GM12878 (cell line): ENCODE results near the gene VSTM2B. TPM values are rescaled to one million over a fixed set of nuclear protein-coding genes. Genes with fewer than 3 reads are reported as not detected.

ENCODE experiments used
- ATAC-seq: fragments of 200-7000 bp; cut with Tn5 transposase; 3 replicates; pipeline ENCODE4 v1.9.1; 2020; ENCODE audit warnings: mild to moderate bottlenecking, moderate library complexity
- BruUV-seq: library from RNA; stranded (reverse); fragments of 400-500 nt; replicated peaks from 2 replicates; lab custom pipeline; 2021; lab: Mats Ljungman, UMichigan
- CTCF ChIA-PET: fragments of 300-600 bp; sonication (Branson Sonifier 250); formaldehyde crosslinking; extraction: SDS; loops from one replicate; lab custom pipeline; 2021; ENCODE audit warnings: inconsistent platforms; lab: Yijun Ruan, JAX
- POLR2A ChIA-PET: fragments of 350-600 bp; formaldehyde crosslinking; extraction: SDS; loops from one replicate; lab custom pipeline; 2021; ENCODE audit warnings: inconsistent platforms; lab: Charles Lee
- RAD21 ChIA-PET: fragments of 300-600 bp; sonication (Branson Sonifier 250); formaldehyde crosslinking; loops from one replicate; lab custom pipeline; 2023; ENCODE audit warnings: antibody characterized with exemption; ENCODE audit not compliant: unreplicated experiment; lab: Charles Lee
- SMC1A ChIA-PET: fragments of 300-600 bp; sonication (Branson Sonifier 250); formaldehyde crosslinking; loops from one replicate; lab custom pipeline; 2023; ENCODE audit not compliant: unreplicated experiment, uncharacterized antibody; lab: Charles Lee
- DNase-seq: peaks from one replicate; pipeline ENCODE4 v3.0.0-alpha.2; 2011; ENCODE audit warnings: low read depth, low spot score
- FAIRE-seq: peaks from 3 replicates; lab custom pipeline; 2011; peaks lifted over from hg19 to GRCh38; lab: Jason Lieb, UNC
- H2AFZ ChIP-seq: 2 replicates; pipeline ENCODE4 v1.6.0; 2011; ENCODE audit warnings: low read depth, low read length, control low read depth; ENCODE audit not compliant: control insufficient read depth
- H3K27ac ChIP-seq: 2 replicates; pipeline ENCODE4 v1.5.1; 2011; ENCODE audit warnings: control low read depth; ENCODE audit not compliant: control insufficient read depth, insufficient read depth
- H3K27me3 ChIP-seq, 2 experiments: replicated peaks in 1 of 2; 2 replicates each; pipeline versions ENCODE4 v1.6.0 to v1.6.1; 2011; ENCODE audit warnings: low read length in 1 of 2; ENCODE audit not compliant: control insufficient read depth in 2 of 2, insufficient read depth in 2 of 2
- H3K36me3 ChIP-seq, 2 experiments: 2 replicates each; pipeline ENCODE4 v1.5.1; 2011; ENCODE audit warnings: low read length in 1 of 2; ENCODE audit not compliant: control insufficient read depth in 2 of 2, insufficient read depth in 2 of 2
- H3K4me1 ChIP-seq: 2 replicates; pipeline ENCODE4 v1.6.1; 2011; ENCODE audit warnings: mild to moderate bottlenecking, low read length, moderate library complexity, mixed read lengths; ENCODE audit not compliant: control insufficient read depth, insufficient read depth
- H3K4me2 ChIP-seq: 2 replicates; pipeline ENCODE4 v1.6.0; 2011; ENCODE audit warnings: control low read depth; ENCODE audit not compliant: control insufficient read depth, insufficient read depth
- H3K4me3 ChIP-seq: fragments of 200-600 bp; sonication (generic); 2 replicates; pipeline ENCODE4 v1.5.1; 2016
- H3K79me2 ChIP-seq: 2 replicates; pipeline ENCODE4 v1.6.0; 2011; ENCODE audit warnings: low read length; ENCODE audit not compliant: control insufficient read depth, insufficient read depth
- H3K9ac ChIP-seq: 2 replicates; pipeline ENCODE4 v1.8.0; 2011; ENCODE audit warnings: low read length, control low read depth, mixed read lengths; ENCODE audit not compliant: control insufficient read depth, insufficient read depth
- H3K9me3 ChIP-seq: replicated peaks from 3 replicates; pipeline ENCODE4 v1.5.1; 2011; ENCODE audit warnings: mild to moderate bottlenecking, low read length; ENCODE audit not compliant: control insufficient read depth, insufficient read depth
- H4K20me1 ChIP-seq: 2 replicates; pipeline ENCODE4 v1.6.0; 2011; ENCODE audit not compliant: control insufficient read depth, insufficient read depth
- BACH1 ChIP-seq: fragments of 450-650 bp; IDR thresholded peaks from 2 replicates; pipeline ENCODE4 v1.6.1; 2017; ENCODE audit warnings: mild to moderate bottlenecking, borderline replicate concordance
- KAT2A ChIP-seq: conservative IDR thresholded peaks from 2 replicates; pipeline ENCODE4 v1.6.1; 2011; ENCODE audit warnings: low read depth, low read length; ENCODE audit not compliant: control insufficient read depth
- KDM1A ChIP-seq: fragments of 200-600 bp; sonication (generic); IDR thresholded peaks from 2 replicates; pipeline ENCODE4 v1.6.1; 2016; ENCODE audit warnings: borderline replicate concordance
- PML ChIP-seq: IDR thresholded peaks from 2 replicates; pipeline ENCODE4 v1.6.1; 2012; ENCODE audit warnings: low read length, inconsistent platforms
- RELA ChIP-seq: fragments of 450-650 bp; IDR thresholded peaks from 2 replicates; pipeline ENCODE4 v1.8.0; 2014; ENCODE audit warnings: borderline replicate concordance; ENCODE audit not compliant: partially characterized antibody
- SREBF1 ChIP-seq: IDR thresholded peaks from 2 replicates; pipeline ENCODE4 v1.6.1; 2012; ENCODE audit warnings: mild to moderate bottlenecking, low read length
- WGBS: methylation state at CpG from one replicate; pipeline ENCODE4 v1.1.6; 2016; ENCODE audit warnings: low lambda C conversion rate; ENCODE audit not compliant: insufficient replicate concordance, insufficient coverage; ENCODE audit errors: missing lambda C conversion rate; 5-methylcytosine and 5-hydroxymethylcytosine counted together
- in situ Hi-C: fragments of 300-500 bp; cut with MboI; formaldehyde crosslinking; loops from 9 replicates; pipeline ENCODE4 v1.14.3; 2018; ENCODE audit warnings: mixed read lengths
- intact Hi-C: fragments of 100-400 bp; cut with micrococcal nuclease; formaldehyde crosslinking; loops from one replicate; pipeline ENCODE4 v1.14.2; 2022; ENCODE audit not compliant: unreplicated experiment
- polyA plus RNA-seq, 11 experiments: library from polyadenylated mRNA; depleted of rRNA in 4 of 11; unstranded in 6 of 11; stranded (reverse) in 5 of 11; fragments of >200 nt; fragmentation: Nextera tagmentation in 4 of 11; fragmentation: Illumina TruSeq in 1 of 11; extraction: Ambion mirVana in 4 of 11; extraction: Trizol in 1 of 11; gene quantifications; 1 replicate in 1 of 11; 2 replicates in 10 of 11; pipeline versions ENCODE4 v1.2.1 to v1.2.3, GENCODE V29; 2011 to 2016; ENCODE audit warnings: inconsistent platforms in 2 of 11, missing spikeins in 2 of 11, low read depth in 1 of 11
- total RNA-seq, 4 experiments: library from RNA; depleted of rRNA in 3 of 4; stranded (reverse); fragments of >200 nt in 3 of 4; fragmentation: Illumina TruSeq in 1 of 4; extraction: Trizol in 1 of 4; gene quantifications; 2 replicates each; pipeline versions ENCODE4 v1.2.1 to v1.2.3, GENCODE V29; 2013 to 2021
- TF ChIP-seq, protein P1 (sequence below): fragments of 450-650 bp; IDR thresholded peaks from 2 replicates; pipeline ENCODE4 v1.6.1; 2017; ENCODE audit warnings: borderline replicate concordance
- TF ChIP-seq, protein P2 (sequence below): fragments of 450-650 bp; IDR thresholded peaks from 2 replicates; pipeline ENCODE4 v1.6.1; 2018; ENCODE audit warnings: borderline replicate concordance, mild to moderate bottlenecking; ENCODE audit not compliant: partially characterized antibody
- TF ChIP-seq, protein P3 (sequence below): fragments of 450-650 bp; IDR thresholded peaks from 2 replicates; pipeline ENCODE4 v1.6.1; 2018; ENCODE audit warnings: mild to moderate bottlenecking, low read depth, moderate library complexity; ENCODE audit not compliant: partially characterized antibody
- TF ChIP-seq, protein P4 (sequence below): fragments of 450-650 bp; IDR thresholded peaks from 2 replicates; pipeline ENCODE4 v1.6.1; 2016; ENCODE audit warnings: mild to moderate bottlenecking, moderate library complexity, borderline replicate concordance
- TF ChIP-seq, protein P5 (sequence below): fragments of 150-350 bp; IDR thresholded peaks from 2 replicates; pipeline ENCODE4 v1.6.1; 2014; ENCODE audit warnings: mild to moderate bottlenecking, low read depth, low read length

The VSTM2B gene
- total and polyA plus RNA-seq, 10 of the 15 experiments (the other 5 are each of a cell fraction or from before 2014, with no cell fraction given) = not detected

DNA sequence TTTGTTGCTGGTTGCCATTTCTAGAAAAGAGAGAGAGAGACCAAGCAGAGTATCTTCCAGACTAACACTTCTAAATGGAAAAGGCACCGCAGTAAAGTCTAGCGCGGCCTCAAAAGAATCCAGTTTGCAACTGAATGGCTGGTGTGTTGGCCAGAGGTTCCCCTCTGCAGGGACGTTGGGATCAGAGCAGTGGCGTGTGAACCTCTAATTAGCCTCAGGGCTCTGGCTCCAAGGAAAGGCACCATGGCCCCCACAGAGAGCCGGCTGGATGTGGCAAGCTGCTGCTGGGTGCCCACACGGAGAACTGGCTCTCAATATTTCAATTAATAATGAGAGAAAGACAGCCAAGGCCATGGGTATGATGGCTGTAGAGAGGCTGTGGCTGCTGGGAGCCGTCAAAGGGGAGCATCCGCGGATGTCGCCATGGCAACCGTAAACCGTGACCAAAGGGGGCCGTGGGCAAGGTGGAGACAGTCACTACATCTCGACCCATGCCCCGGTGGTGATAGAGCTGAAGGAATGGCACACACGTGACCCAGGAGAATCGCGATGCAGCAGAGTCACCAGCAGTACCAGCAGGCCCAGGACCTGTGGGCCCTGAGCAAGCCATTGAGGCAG lies 9.5 kb downstream of the VSTM2B start:
- no peak for ATAC-seq
- no TSS peak for BruUV-seq
- POLR2A ChIA-PET = no interaction called here
- no peak for TF ChIP-seq SREBF1
- no peak for TF ChIP-seq PML
- TF ChIP-seq, protein P1, sequence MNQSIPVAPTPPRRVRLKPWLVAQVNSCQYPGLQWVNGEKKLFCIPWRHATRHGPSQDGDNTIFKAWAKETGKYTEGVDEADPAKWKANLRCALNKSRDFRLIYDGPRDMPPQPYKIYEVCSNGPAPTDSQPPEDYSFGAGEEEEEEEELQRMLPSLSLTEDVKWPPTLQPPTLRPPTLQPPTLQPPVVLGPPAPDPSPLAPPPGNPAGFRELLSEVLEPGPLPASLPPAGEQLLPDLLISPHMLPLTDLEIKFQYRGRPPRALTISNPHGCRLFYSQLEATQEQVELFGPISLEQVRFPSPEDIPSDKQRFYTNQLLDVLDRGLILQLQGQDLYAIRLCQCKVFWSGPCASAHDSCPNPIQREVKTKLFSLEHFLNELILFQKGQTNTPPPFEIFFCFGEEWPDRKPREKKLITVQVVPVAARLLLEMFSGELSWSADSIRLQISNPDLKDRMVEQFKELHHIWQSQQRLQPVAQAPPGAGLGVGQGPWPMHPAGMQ = no peak
- TF ChIP-seq, protein P2, sequence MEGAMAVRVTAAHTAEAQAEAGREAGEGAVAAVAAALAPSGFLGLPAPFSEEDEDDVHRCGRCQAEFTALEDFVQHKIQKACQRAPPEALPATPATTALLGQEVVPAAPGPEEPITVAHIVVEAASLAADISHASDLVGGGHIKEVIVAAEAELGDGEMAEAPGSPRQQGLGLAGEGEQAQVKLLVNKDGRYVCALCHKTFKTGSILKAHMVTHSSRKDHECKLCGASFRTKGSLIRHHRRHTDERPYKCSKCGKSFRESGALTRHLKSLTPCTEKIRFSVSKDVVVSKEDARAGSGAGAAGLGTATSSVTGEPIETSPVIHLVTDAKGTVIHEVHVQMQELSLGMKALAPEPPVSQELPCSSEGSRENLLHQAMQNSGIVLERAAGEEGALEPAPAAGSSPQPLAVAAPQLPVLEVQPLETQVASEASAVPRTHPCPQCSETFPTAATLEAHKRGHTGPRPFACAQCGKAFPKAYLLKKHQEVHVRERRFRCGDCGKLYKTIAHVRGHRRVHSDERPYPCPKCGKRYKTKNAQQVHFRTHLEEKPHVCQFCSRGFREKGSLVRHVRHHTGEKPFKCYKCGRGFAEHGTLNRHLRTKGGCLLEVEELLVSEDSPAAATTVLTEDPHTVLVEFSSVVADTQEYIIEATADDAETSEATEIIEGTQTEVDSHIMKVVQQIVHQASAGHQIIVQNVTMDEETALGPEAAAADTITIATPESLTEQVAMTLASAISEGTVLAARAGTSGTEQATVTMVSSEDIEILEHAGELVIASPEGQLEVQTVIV = no peak
- TF ChIP-seq, protein P3, sequence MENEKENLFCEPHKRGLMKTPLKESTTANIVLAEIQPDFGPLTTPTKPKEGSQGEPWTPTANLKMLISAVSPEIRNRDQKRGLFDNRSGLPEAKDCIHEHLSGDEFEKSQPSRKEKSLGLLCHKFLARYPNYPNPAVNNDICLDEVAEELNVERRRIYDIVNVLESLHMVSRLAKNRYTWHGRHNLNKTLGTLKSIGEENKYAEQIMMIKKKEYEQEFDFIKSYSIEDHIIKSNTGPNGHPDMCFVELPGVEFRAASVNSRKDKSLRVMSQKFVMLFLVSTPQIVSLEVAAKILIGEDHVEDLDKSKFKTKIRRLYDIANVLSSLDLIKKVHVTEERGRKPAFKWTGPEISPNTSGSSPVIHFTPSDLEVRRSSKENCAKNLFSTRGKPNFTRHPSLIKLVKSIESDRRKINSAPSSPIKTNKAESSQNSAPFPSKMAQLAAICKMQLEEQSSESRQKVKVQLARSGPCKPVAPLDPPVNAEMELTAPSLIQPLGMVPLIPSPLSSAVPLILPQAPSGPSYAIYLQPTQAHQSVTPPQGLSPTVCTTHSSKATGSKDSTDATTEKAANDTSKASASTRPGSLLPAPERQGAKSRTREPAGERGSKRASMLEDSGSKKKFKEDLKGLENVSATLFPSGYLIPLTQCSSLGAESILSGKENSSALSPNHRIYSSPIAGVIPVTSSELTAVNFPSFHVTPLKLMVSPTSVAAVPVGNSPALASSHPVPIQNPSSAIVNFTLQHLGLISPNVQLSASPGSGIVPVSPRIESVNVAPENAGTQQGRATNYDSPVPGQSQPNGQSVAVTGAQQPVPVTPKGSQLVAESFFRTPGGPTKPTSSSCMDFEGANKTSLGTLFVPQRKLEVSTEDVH = no peak
- TF ChIP-seq, protein P4, sequence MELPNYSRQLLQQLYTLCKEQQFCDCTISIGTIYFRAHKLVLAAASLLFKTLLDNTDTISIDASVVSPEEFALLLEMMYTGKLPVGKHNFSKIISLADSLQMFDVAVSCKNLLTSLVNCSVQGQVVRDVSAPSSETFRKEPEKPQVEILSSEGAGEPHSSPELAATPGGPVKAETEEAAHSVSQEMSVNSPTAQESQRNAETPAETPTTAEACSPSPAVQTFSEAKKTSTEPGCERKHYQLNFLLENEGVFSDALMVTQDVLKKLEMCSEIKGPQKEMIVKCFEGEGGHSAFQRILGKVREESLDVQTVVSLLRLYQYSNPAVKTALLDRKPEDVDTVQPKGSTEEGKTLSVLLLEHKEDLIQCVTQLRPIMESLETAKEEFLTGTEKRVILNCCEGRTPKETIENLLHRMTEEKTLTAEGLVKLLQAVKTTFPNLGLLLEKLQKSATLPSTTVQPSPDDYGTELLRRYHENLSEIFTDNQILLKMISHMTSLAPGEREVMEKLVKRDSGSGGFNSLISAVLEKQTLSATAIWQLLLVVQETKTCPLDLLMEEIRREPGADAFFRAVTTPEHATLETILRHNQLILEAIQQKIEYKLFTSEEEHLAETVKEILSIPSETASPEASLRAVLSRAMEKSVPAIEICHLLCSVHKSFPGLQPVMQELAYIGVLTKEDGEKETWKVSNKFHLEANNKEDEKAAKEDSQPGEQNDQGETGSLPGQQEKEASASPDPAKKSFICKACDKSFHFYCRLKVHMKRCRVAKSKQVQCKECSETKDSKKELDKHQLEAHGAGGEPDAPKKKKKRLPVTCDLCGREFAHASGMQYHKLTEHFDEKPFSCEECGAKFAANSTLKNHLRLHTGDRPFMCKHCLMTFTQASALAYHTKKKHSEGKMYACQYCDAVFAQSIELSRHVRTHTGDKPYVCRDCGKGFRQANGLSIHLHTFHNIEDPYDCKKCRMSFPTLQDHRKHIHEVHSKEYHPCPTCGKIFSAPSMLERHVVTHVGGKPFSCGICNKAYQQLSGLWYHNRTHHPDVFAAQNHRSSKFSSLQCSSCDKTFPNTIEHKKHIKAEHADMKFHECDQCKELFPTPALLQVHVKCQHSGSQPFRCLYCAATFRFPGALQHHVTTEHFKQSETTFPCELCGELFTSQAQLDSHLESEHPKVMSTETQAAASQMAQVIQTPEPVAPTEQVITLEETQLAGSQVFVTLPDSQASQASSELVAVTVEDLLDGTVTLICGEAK = no peak
- TF ChIP-seq BACH1 = no peak
- TF ChIP-seq KDM1A = no peak
- TF ChIP-seq, protein P5, sequence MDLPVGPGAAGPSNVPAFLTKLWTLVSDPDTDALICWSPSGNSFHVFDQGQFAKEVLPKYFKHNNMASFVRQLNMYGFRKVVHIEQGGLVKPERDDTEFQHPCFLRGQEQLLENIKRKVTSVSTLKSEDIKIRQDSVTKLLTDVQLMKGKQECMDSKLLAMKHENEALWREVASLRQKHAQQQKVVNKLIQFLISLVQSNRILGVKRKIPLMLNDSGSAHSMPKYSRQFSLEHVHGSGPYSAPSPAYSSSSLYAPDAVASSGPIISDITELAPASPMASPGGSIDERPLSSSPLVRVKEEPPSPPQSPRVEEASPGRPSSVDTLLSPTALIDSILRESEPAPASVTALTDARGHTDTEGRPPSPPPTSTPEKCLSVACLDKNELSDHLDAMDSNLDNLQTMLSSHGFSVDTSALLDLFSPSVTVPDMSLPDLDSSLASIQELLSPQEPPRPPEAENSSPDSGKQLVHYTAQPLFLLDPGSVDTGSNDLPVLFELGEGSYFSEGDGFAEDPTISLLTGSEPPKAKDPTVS = no peak
- TF ChIP-seq KAT2A = no peak
- no peak for TF ChIP-seq RELA

More for the DNA sequence above, 9.5 kb downstream of the VSTM2B start:
- no peaks in the 10 kb centered on the region for H3K79me2 ChIP-seq
- H3K4me2 ChIP-seq = no peak overlapping the region
- no peak overlapping the region for H3K4me3 ChIP-seq
- H3K27me3 ChIP-seq = no peaks in the 10 kb centered on the region; a peak in 2 of 4 replicates
- no peaks in the 10 kb centered on the region for H3K36me3 ChIP-seq
- no peak overlapping the region for H2AFZ ChIP-seq
- no peaks in the 10 kb centered on the region; the same call in 2 of the 3 replicates for H3K9me3 ChIP-seq
- CTCF ChIA-PET = no interaction called here
- intact Hi-C loops = no loop called here
- H3K9ac ChIP-seq = no peak overlapping the region
- H3K4me1 ChIP-seq = no peaks in the 10 kb centered on the region
- H4K20me1 ChIP-seq = no peaks in the 10 kb centered on the region
- no peak overlapping the region for H3K27ac ChIP-seq
- WGBS = 38% methylated on average over 19 of the region's 19 CpGs
- SMC1A ChIA-PET = no interaction called here
- RAD21 ChIA-PET = no interaction called here
- DNase-seq (no peak), FAIRE-seq (no peak)
- in situ Hi-C loops = no loop called here
